Heart left ventricle (tissue), 13 donors: Measurements from ENCODE around the gene CCDC7.

ENCODE experiments used
- CTCF ChIP-seq, 12 donors: fragments of 200-600 bp; sonication (generic) in 4 of 12; IDR thresholded peaks; one replicate each; pipeline versions ENCODE4 v1.5.0 to v1.8.0; 2018 to 2022; ENCODE audit warnings: antibody characterized with exemption in 12 of 12, mild to moderate bottlenecking in 5 of 12
- POLR2A ChIP-seq, 2 donors: fragments of 450-650 bp; IDR thresholded peaks; one replicate each; pipeline ENCODE4 v1.6.1; 2017; ENCODE audit warnings: antibody characterized with exemption in 2 of 2, mild to moderate bottlenecking in 2 of 2, moderate library complexity in 2 of 2
- donor health status: ischemic (EF 13 %, LVEDD 7.1; RV severe dilation, severe dysfunction).
- donor health status: DM: no; HTN: yes; CAD: no.
- donor health status: DM: no; HTN: no; CAD: no.
- donor health status: ischemic (EF 25% LVEDD 6.9; RV normal size, moderate dysfunction).
- donor health status: ischemic (EF 25% LVEDD 5.7; RV mildly dilated, moderate dysfunction).
- donor health status: ischemic (EF 35%, LVEDD 5.7; RV mildly dilated, moderate dysfunction).
- donor health status: nonischemic (EF 11% LVEDD 7.7; RV severe dilation, severe dysfunction).
- donor health status: DM: yes; HTN: yes; CAD: no.
- donor health status: PGD.
- donor health status: ischemic (EF 29% LVEDD 5.4; RV normal size, mild dysfunction).
- donor health status: nonischemic (EF 23%, LVEDD 6.1; RV moderate dilation, normal function).

DNA sequence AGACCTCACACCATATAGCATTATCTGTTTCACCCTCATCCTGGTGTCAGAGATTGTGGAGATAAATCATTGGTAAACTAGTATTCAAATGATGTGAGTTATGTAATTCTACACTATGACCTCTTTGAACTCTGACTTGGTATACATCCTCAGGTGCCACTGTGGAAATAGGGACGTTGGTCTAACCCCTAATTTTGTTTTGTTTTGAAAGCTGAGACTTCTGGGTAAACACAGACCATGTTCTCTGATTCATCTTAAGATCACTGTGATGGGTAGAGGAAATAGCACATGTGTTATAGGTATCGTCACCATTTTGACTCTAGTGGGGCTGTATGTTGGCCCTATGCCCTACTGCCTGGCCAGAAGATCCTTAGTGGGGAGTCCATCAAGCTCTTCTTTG, 241.6 kb downstream of the CCDC7 start:
- no peak for TF ChIP-seq CTCF (IDR thresholded peaks at IDR 0.05)
- TF ChIP-seq POLR2A (IDR thresholded peaks at IDR 0.05): no peak
